ENCODE results near the gene CEBPG. TPM values are rescaled to one million over a fixed set of nuclear protein-coding genes. Genes with fewer than 3 reads are reported as not detected.

CEBPG gene
- total and polyA plus RNA-seq, 9 of the 15 experiments (the other 6 are each of a cell fraction or from before 2014, with no cell fraction given), result 9.5 to 34.9 (median 30.9) TPM

DNA sequence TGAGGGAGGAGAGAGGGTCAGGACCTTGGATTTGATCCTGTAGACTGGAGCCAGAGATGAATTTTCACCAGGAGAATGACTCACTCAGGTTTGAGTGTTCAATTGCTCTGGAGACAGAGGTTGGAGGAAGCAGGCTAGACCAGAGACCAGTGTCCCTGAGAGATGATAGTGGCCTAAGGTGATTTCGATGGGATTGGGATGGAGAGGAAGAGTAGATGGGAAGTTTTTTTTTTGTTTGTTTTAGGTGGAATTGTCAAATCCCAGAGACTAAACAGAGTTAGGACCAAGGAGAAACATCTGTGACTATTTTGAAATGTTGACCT is 2.3 kb downstream of the CEBPG start (continued):
- TF ChIP-seq JUND (IDR thresholded peaks at IDR 0.05; ENCODE audit: borderline replicate concordance, low read depth, low read length) (peak; percentile 59), JUND (tag; IDR thresholded peaks at IDR 0.05; ENCODE audit: borderline replicate concordance, low read depth, low read length) (peak; percentile 19; the same call in 1 of the 3 replicates), ETV6 (IDR thresholded peaks at IDR 0.05; ENCODE audit: borderline replicate concordance in 1 of 2, low read depth in 2 of 2, low read length in 1 of 2) (no peak), ETV6 (CRISPR knock-in tag; IDR thresholded peaks at IDR 0.05; ENCODE audit: borderline replicate concordance) (no peak), HDAC6 (IDR thresholded peaks at IDR 0.05; ENCODE audit: low read depth, low read length) (no peak), MEF2D (tag; conservative IDR thresholded peaks at IDR 0.05; ENCODE audit: low read depth) (no peak), PBX2 (CRISPR knock-in tag; IDR thresholded peaks at IDR 0.05; ENCODE audit: low read depth) (no peak), PBX2 (tag; conservative IDR thresholded peaks at IDR 0.05; ENCODE audit: low read depth) (no peak), CBFA2T3 (IDR thresholded peaks at IDR 0.05) (peak; percentile 15; the same call in 1 of the 2 replicates), RBM14 (IDR thresholded peaks at IDR 0.05; ENCODE audit: borderline replicate concordance, insufficient read depth, low read depth, low read length) (no peak), PRMT5 (CRISPR knock-in tag; IDR thresholded peaks at IDR 0.05) (no peak), MCM5 (IDR thresholded peaks at IDR 0.05; ENCODE audit: low read depth) (no peak), ZBTB7A (IDR thresholded peaks at IDR 0.05; ENCODE audit: borderline replicate concordance, control insufficient read depth, low read depth, low read length) (no peak), ELK1 (CRISPR knock-in tag; IDR thresholded peaks at IDR 0.05) (no peak)
- TF ChIP-seq, protein P1, sequence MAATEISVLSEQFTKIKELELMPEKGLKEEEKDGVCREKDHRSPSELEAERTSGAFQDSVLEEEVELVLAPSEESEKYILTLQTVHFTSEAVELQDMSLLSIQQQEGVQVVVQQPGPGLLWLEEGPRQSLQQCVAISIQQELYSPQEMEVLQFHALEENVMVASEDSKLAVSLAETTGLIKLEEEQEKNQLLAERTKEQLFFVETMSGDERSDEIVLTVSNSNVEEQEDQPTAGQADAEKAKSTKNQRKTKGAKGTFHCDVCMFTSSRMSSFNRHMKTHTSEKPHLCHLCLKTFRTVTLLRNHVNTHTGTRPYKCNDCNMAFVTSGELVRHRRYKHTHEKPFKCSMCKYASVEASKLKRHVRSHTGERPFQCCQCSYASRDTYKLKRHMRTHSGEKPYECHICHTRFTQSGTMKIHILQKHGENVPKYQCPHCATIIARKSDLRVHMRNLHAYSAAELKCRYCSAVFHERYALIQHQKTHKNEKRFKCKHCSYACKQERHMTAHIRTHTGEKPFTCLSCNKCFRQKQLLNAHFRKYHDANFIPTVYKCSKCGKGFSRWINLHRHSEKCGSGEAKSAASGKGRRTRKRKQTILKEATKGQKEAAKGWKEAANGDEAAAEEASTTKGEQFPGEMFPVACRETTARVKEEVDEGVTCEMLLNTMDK (IDR thresholded peaks at IDR 0.05; ENCODE audit: borderline replicate concordance, insufficient read depth, low read depth, low read length, poor library complexity, severe bottlenecking), result no peak

Measured in K562 (cell line).